Dermis lymphatic vessel endothelial cell (primary cell): ENCODE results near the gene OR6C74. TPM values are rescaled to one million over a fixed set of nuclear protein-coding genes. Genes with fewer than 3 reads are reported as not detected.

ENCODE experiments used
- total RNA-seq: library from RNA; depleted of rRNA; stranded (reverse); fragments of >200 nt; gene quantifications from 2 replicates; pipeline ENCODE4 v1.2.1, GENCODE V29; 2014

The OR6C74 gene
- total RNA-seq, result not detected in 2 replicates

GRCh38 chr12:55244309-55244708 lies at the start of gene OR6C74:
Gene OR6C74, plus strand, starts transcription at chr12:55244609. Its CDS starts 2,679 bp downstream, at chr12:55247288.

GRCh38 chr12:55220725-55221124 lies 23.7 kb upstream of the OR6C74 start, which contains the start of gene OR10A7:
Gene OR10A7, plus strand, starts transcription at chr12:55221025. Its CDS starts 0 bp downstream, at chr12:55221025.

Other genes with a start within 250 kb of the OR6C74 start
- not detected in 2 replicates for gene NEUROD4, start 224.6 kb upstream of the OR6C74 start, total RNA-seq
- not detected in 2 replicates for gene OR9K2, start 118.2 kb upstream of the OR6C74 start, total RNA-seq
- gene OR10A7, start 23.6 kb upstream of the OR6C74 start, total RNA-seq, result not detected in 2 replicates
- not detected in 2 replicates for gene OR6C6, start 52.0 kb downstream of the OR6C74 start, total RNA-seq
- gene OR6C1, start 69.7 kb downstream of the OR6C74 start, total RNA-seq, result not detected in 2 replicates
- gene OR6C3, start 86.1 kb downstream of the OR6C74 start, total RNA-seq, result not detected in 2 replicates
- gene OR6C75, start 118.4 kb downstream of the OR6C74 start, total RNA-seq, result not detected in 2 replicates
- not detected in 2 replicates for gene OR6C65, start 155.9 kb downstream of the OR6C74 start, total RNA-seq
- gene OR6C76, start 181.6 kb downstream of the OR6C74 start, total RNA-seq, result not detected in 2 replicates
- not detected in 2 replicates for gene OR6C2, start 199.5 kb downstream of the OR6C74 start, total RNA-seq
- gene OR6C70, start 225.5 kb downstream of the OR6C74 start, total RNA-seq, result not detected in 2 replicates
- gene OR6C68, start 247.8 kb downstream of the OR6C74 start, total RNA-seq, result not detected in 2 replicates